Neuron (in vitro differentiated cells): ENCODE data around the gene SNAPC4.

Source experiments
- H2AFZ ChIP-seq: one replicate; pipeline ENCODE4 v1.6.1; 2013; ENCODE audit warnings: low read depth, mild to moderate bottlenecking, inconsistent platforms, low read length, moderate library complexity
- H3K27me3 ChIP-seq: one replicate; pipeline ENCODE4 v1.6.1; 2013; ENCODE audit warnings: low read length; ENCODE audit not compliant: insufficient read depth
- H3K36me3 ChIP-seq: one replicate; pipeline ENCODE4 v1.6.1; 2013; ENCODE audit warnings: low read length; ENCODE audit not compliant: insufficient read depth
- H3K4me1 ChIP-seq: one replicate; pipeline ENCODE4 v1.6.1; 2013; ENCODE audit warnings: low read length; ENCODE audit not compliant: insufficient read depth
- H3K4me3 ChIP-seq: 2 replicates; pipeline ENCODE4 v1.5.1; 2013; ENCODE audit warnings: mild to moderate bottlenecking, low read length, moderate library complexity
- H3K9me3 ChIP-seq: one replicate; pipeline ENCODE4 v1.6.1; 2013; ENCODE audit warnings: low read length

SNAPC4 gene, protein sequence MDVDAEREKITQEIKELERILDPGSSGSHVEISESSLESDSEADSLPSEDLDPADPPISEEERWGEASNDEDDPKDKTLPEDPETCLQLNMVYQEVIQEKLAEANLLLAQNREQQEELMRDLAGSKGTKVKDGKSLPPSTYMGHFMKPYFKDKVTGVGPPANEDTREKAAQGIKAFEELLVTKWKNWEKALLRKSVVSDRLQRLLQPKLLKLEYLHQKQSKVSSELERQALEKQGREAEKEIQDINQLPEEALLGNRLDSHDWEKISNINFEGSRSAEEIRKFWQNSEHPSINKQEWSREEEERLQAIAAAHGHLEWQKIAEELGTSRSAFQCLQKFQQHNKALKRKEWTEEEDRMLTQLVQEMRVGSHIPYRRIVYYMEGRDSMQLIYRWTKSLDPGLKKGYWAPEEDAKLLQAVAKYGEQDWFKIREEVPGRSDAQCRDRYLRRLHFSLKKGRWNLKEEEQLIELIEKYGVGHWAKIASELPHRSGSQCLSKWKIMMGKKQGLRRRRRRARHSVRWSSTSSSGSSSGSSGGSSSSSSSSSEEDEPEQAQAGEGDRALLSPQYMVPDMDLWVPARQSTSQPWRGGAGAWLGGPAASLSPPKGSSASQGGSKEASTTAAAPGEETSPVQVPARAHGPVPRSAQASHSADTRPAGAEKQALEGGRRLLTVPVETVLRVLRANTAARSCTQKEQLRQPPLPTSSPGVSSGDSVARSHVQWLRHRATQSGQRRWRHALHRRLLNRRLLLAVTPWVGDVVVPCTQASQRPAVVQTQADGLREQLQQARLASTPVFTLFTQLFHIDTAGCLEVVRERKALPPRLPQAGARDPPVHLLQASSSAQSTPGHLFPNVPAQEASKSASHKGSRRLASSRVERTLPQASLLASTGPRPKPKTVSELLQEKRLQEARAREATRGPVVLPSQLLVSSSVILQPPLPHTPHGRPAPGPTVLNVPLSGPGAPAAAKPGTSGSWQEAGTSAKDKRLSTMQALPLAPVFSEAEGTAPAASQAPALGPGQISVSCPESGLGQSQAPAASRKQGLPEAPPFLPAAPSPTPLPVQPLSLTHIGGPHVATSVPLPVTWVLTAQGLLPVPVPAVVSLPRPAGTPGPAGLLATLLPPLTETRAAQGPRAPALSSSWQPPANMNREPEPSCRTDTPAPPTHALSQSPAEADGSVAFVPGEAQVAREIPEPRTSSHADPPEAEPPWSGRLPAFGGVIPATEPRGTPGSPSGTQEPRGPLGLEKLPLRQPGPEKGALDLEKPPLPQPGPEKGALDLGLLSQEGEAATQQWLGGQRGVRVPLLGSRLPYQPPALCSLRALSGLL (N-terminal part only)

DNA sequence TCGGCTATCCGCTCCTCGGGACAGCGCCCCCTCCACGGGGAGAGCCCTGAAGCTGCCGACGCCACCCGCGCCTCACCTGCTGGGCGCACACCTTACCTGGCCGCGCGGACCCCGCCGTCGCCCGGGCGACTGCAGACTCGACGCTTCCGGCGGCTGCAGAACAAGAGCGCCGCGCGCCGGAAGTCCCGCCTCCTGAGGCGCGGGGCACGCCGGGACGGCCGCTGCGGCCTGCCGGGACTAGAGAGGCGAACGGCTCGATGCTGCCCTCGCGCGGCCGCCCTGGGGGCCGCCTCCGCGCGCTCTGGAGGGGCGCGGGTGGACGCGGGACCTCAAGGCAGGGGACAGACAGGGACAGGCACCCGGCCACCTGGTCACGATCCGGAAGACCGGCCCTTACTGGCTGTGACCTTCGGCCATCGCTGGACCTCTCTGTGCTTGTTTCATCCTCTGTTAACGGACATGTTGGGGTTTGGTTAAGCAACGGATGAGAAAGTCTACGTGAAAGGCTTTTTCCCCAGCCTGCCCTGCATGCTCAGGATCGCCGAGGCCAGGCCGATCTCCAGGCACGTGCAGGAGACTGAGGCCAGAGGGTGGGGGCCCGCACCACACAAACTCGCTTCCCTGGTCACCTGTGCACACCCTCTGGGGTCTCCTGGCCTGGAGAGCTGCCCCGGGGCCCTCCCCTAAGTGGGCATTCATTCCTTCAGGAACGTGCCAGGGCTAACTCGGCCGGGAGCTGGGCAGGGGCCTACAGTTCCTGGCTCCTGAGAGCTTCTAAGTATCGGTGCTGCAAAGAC is at the start of gene SNAPC4:
Gene SNAPC4 (minus strand): TSS at position 133 of the 797 bp plus-strand sequence. CDS start 1,742 bp downstream, outside the sequence.
- Histone ChIP-seq H3K36me3 (peaks cover 52% of the 10 kb centered on the region), H3K9me3 (no peaks in the 10 kb centered on the region), H3K4me3 (peak within 1 kb of the TSS; percentile 95), H3K4me1 (peaks cover 31% of the 10 kb centered on the region), H3K27me3 (no peaks in the 10 kb centered on the region), H2AFZ (peak within 1 kb of the TSS; percentile 80)

GRCh38 chr9:136448655-136449054 is 48.7 kb upstream of the SNAPC4 start:
- H2AFZ ChIP-seq = no peak overlapping the region
- H3K9me3 ChIP-seq = no peaks in the 10 kb centered on the region
- no peaks in the 10 kb centered on the region for H3K27me3 ChIP-seq
- no peaks in the 10 kb centered on the region for H3K4me1 ChIP-seq
- H3K4me3 ChIP-seq = no peak overlapping the region
- H3K36me3 ChIP-seq = peaks cover 83% of the 10 kb centered on the region

GRCh38 chr9:136447173-136447778 is 47.3 kb upstream of the SNAPC4 start:
- Histone ChIP-seq H2AFZ (no peak overlapping the region), H3K36me3 (peaks cover 89% of the 10 kb centered on the region), H3K4me3 (no peak overlapping the region), H3K27me3 (no peaks in the 10 kb centered on the region), H3K9me3 (no peaks in the 10 kb centered on the region), H3K4me1 (no peaks in the 10 kb centered on the region)

- no peaks in the 10 kb centered on the region for H3K9me3 ChIP-seq
- H3K4me1 ChIP-seq = no peaks in the 10 kb centered on the region
- H3K36me3 ChIP-seq = peaks cover 88% of the 10 kb centered on the region
Measured at GRCh38 chr9:136445799-136446198, 45.8 kb upstream of the SNAPC4 start.

DNA sequence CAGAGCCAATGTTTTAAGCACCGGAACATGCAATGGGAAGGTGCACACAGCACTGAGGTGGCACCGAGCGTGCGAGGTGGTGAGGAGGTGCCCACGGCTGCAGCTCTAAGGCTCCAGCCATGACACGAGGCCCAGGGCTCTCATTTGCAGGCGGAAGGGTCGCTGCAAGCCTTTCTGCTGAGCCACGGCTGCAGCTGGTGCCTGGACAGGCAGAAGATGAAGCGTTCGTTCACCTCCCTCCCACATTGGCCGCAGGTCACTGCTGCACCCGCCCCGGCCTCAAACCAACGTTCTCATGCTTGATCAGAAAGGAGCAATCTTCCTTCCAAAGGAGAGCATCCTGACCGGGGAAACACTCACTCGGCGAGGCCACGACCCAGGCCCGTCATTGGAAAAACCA is 44.1 kb upstream of the SNAPC4 start:
- Histone ChIP-seq H3K36me3 (peaks cover 73% of the 10 kb centered on the region), H3K4me1 (peaks cover 4% of the 10 kb centered on the region), H2AFZ (no peak overlapping the region), H3K27me3 (no peaks in the 10 kb centered on the region), H3K9me3 (no peaks in the 10 kb centered on the region), H3K4me3 (no peak overlapping the region)

More at GRCh38 chr9:136445799-136446198, 45.8 kb upstream of the SNAPC4 start:
- H3K4me3 ChIP-seq = no peak overlapping the region
- no peak overlapping the region for H2AFZ ChIP-seq
- H3K27me3 ChIP-seq = no peaks in the 10 kb centered on the region

- H3K9me3 ChIP-seq = no peaks in the 10 kb centered on the region
- H3K27me3 ChIP-seq = no peaks in the 10 kb centered on the region
- no peak overlapping the region for H3K4me3 ChIP-seq
- H3K4me1 ChIP-seq = peaks cover 4% of the 10 kb centered on the region
- peaks cover 69% of the 10 kb centered on the region for H3K36me3 ChIP-seq
- H2AFZ ChIP-seq = no peak overlapping the region
Measured at GRCh38 chr9:136443687-136444086, 43.7 kb upstream of the SNAPC4 start.

- Histone ChIP-seq H3K27me3 (no peaks in the 10 kb centered on the region), H3K36me3 (peaks cover 65% of the 10 kb centered on the region), H2AFZ (no peak overlapping the region), H3K9me3 (no peaks in the 10 kb centered on the region), H3K4me3 (no peak overlapping the region), H3K4me1 (peaks cover 7% of the 10 kb centered on the region)
Measured at GRCh38 chr9:136443087-136443486, 43.1 kb upstream of the SNAPC4 start.

GRCh38 chr9:136442265-136442664 is 42.3 kb upstream of the SNAPC4 start:
- H3K36me3 ChIP-seq = peaks cover 57% of the 10 kb centered on the region
- peaks cover 16% of the 10 kb centered on the region for H3K4me1 ChIP-seq

DNA sequence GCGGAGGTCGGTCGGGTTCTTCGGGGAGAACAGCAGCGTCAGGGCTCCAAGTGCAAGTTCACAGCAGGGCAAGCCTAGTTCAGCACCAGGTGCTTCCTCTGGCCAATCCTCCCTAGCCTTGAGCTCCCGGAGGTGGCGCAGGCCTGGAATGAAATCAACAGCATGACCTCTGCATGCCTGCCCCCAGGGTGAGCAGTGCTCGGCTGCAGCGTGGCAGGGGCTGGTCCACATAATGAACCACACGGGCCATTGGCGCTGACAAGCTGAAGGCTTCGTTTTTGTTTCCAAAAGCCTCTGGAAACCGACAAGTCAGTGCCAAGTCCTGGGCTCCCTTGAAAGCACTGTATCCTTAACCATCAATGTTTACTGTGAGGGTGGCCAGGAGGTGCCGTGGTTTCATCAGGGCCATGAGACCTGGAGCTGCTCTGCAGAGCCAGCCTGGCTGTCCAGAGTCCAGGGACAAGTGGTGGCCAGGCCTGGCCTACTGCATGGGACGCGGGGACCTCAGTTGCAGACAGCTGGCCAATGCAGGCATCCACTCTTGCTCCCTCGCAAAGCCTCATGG is 41.8 kb upstream of the SNAPC4 start:
- no peak overlapping the region for H3K4me3 ChIP-seq
- H3K27me3 ChIP-seq = no peaks in the 10 kb centered on the region
- no peak overlapping the region for H2AFZ ChIP-seq
- no peaks in the 10 kb centered on the region for H3K9me3 ChIP-seq
- peaks cover 57% of the 10 kb centered on the region for H3K36me3 ChIP-seq
- peaks cover 21% of the 10 kb centered on the region for H3K4me1 ChIP-seq

More at GRCh38 chr9:136442265-136442664, 42.3 kb upstream of the SNAPC4 start:
- Histone ChIP-seq H3K27me3 (no peaks in the 10 kb centered on the region), H3K4me3 (no peak overlapping the region), H3K9me3 (no peaks in the 10 kb centered on the region), H2AFZ (no peak overlapping the region)

GRCh38 chr9:136441191-136441680 is 41.3 kb upstream of the SNAPC4 start:
- peaks cover 25% of the 10 kb centered on the region for H3K4me1 ChIP-seq
- H2AFZ ChIP-seq = no peak overlapping the region
- peaks cover 56% of the 10 kb centered on the region for H3K36me3 ChIP-seq
- H3K4me3 ChIP-seq = no peak overlapping the region
- no peaks in the 10 kb centered on the region for H3K9me3 ChIP-seq
- no peaks in the 10 kb centered on the region for H3K27me3 ChIP-seq
